ENCODE measurements around the gene FASN.

GRCh38 chr17:82134101-82134500 is 36.1 kb upstream of the FASN start:
- TF ChIP-seq CTCF (IDR thresholded peaks at IDR 0.05; ENCODE audit: low read length) (no peak), EZH2 (optimal IDR thresholded peaks at IDR 0.05; ENCODE audit: low read depth, low read length) (no peak)

Measured in MM.1S (cell line).